ENCODE measurements around the gene OR6K3. TPM values are rescaled to one million over a fixed set of nuclear protein-coding genes. Genes with fewer than 3 reads are reported as not detected.

OR6K3 gene
- total and polyA plus RNA-seq, 8 donors, result not detected

DNA sequence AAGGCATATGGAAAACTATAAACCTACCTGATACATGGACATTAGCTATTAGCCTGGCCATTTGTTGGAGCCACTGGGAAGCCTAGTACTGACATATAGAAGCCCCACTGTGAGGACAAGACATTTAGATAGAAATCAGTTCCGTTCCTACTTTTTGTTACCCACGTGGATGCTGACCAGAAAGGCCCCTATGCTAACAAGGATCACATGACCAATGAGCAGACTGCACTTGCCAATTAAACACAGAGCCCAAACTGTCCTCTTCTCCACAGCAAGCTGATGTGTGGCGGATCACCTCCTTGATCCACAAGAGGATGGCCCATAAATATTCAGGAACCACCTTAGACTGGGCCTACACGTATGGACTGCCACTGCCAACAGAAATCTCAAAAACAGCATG, 11.2 kb upstream of the OR6K3 start:
- no peaks in the 10 kb centered on the region for H3K9me3 ChIP-seq
- no peak for FAIRE-seq
- H3K36me3 ChIP-seq, result no peaks in the 10 kb centered on the region
- H3K4me1 ChIP-seq, result no peaks in the 10 kb centered on the region
- intact Hi-C loops (cut with DNase I), result no loop called here
- no peak overlapping the region for H3K27ac ChIP-seq
- 52 to 56% methylated on average over 4 of the region's 4 CpGs for WGBS, 2 donors
- TF ChIP-seq, protein P1, sequence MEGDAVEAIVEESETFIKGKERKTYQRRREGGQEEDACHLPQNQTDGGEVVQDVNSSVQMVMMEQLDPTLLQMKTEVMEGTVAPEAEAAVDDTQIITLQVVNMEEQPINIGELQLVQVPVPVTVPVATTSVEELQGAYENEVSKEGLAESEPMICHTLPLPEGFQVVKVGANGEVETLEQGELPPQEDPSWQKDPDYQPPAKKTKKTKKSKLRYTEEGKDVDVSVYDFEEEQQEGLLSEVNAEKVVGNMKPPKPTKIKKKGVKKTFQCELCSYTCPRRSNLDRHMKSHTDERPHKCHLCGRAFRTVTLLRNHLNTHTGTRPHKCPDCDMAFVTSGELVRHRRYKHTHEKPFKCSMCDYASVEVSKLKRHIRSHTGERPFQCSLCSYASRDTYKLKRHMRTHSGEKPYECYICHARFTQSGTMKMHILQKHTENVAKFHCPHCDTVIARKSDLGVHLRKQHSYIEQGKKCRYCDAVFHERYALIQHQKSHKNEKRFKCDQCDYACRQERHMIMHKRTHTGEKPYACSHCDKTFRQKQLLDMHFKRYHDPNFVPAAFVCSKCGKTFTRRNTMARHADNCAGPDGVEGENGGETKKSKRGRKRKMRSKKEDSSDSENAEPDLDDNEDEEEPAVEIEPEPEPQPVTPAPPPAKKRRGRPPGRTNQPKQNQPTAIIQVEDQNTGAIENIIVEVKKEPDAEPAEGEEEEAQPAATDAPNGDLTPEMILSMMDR (IDR thresholded peaks at IDR 0.05), result no peak
- ATAC-seq, result no peak
- no peak for DNase-seq
- H3K4me3 ChIP-seq, result no peak overlapping the region
- H3K27me3 ChIP-seq, result peaks cover 0 to 6% (median 0%) of the 10 kb centered on the region in 4 donors

DNA sequence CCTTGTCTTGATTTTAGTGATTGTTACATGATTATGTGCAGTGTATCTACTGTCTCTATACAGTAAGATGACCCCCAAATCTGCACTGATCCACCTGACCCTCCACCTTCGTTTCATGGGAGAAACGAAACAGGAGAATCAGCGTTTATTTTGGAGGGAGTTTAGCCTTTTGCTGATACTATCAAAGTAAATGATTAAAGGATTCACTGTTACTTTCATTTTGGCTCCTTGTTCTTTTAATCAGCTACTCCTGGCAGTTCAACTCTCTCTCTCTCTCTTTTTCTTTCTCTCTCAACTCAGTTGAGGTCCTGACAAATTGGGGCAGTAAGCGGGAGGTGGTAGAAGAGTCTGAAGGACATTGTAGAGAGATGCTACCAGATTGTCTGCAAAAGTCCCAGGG, 9.9 kb upstream of the OR6K3 start:
- H3K4me1 ChIP-seq, result no peaks in the 10 kb centered on the region
- no peak for FAIRE-seq

DNA sequence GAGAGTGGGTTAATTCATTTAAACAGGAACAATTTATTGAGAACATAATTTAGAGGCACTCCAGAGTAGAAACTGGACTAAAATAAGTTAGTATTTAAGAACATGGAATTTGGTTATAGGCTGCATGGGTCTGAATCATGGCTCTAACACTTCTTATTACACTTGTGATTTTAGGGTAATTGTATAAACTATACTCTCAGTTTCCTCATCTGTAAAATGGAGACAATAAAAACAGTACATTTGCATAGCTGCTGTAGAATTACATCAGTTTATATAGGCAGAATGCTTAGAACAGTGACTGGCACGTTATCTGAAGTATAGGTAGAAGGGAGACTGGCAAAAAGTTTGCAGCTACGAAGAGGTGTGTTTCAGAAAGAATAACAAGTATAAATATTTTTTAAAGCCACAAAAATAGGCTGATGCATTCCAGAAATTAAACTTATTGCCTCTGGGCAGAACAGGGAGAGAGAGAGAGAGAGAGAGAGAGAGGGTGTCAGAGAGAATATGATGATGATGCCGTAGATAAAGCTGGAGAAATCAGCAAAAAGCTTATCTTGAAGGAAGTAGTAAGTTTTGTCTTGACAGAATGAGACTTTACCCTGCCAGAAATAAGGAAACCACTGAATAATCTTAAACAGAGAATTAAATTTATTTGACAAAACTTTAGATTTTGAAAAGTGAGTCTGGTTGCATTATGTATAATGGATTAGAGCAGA, 8.1 kb upstream of the OR6K3 start:
- Histone ChIP-seq H3K9me3 (no peaks in the 10 kb centered on the region), H3K4me3 (no peak overlapping the region), H3K27me3 (peaks cover 0 to 6% (median 0%) of the 10 kb centered on the region in 4 donors), H3K36me3 (no peaks in the 10 kb centered on the region), H3K27ac (no peak overlapping the region), H3K4me1 (no peaks in the 10 kb centered on the region)
- intact Hi-C loops (cut with DNase I), result no loop called here
- no peak for ATAC-seq
- TF ChIP-seq, protein P1 (IDR thresholded peaks at IDR 0.05), result no peak
- WGBS, 2 donors, result 45 to 62% methylated on average over 3 of the region's 3 CpGs
- FAIRE-seq, result no peak
- DNase-seq, result no peak

More for the DNA sequence above, 9.9 kb upstream of the OR6K3 start:
- DNase-seq (no peak), ATAC-seq (no peak)
- Histone ChIP-seq H3K9me3 (no peaks in the 10 kb centered on the region), H3K36me3 (no peaks in the 10 kb centered on the region), H3K27ac (no peak overlapping the region), H3K4me3 (no peak overlapping the region), H3K27me3 (peaks cover 0 to 6% (median 0%) of the 10 kb centered on the region in 4 donors)
- intact Hi-C loops (cut with DNase I), result no loop called here
- 24 to 28% methylated on average over 4 of the region's 4 CpGs for WGBS, 2 donors
- TF ChIP-seq, protein P1 (IDR thresholded peaks at IDR 0.05), result no peak

DNA sequence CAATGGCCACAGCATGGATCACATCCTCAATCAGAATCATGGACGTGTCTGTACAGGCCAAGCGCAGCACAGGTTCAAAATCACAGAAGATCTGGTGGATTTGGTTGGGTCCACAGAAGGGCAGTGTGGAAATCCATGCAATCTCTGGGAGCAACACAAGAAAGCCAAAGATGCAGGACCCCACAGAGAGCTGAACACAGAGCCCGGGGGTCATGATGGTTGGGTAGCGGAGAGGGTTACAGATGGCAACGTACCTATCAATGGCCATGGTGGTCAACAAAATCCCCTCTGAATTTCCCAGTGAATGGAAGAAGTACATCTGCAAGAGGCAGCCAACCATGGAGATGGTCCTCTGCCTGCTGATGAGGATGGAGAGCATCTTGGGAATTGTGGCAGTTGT, 3.9 kb upstream of the OR6K3 start:
- Histone ChIP-seq H3K27ac (no peak overlapping the region), H3K27me3 (peaks cover 0 to 9% (median 3%) of the 10 kb centered on the region in 4 donors), H3K4me3 (no peak overlapping the region), H3K9me3 (no peaks in the 10 kb centered on the region), H3K4me1 (no peaks in the 10 kb centered on the region), H3K36me3 (no peaks in the 10 kb centered on the region)
- WGBS, 2 donors, result 73 to 84% methylated on average over 5 of the region's 5 CpGs
- no peak for ATAC-seq
- DNase-seq, result no peak
- FAIRE-seq, result no peak
- TF ChIP-seq, protein P1 (IDR thresholded peaks at IDR 0.05), result no peak
- intact Hi-C loops (cut with DNase I), result no loop called here

DNA sequence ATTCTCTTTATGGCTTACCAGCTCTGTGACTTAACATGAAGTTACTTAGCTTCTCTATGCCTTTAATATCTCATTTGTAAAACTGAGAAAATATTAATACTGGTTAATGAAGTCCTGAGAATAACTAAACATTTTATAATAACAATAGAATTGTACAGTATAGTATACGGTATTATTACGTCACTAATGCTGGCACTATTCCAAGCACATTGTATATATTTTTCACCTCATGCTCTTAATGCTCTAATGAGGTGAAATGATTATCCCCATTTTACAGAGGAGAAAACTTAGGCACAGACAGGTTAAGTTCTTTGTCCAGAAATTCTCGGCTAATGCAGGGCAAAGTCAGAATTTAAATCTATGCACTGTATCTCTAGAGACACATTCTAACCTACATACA, 856 bp downstream of the OR6K3 start:
- DNase-seq (no peak), ATAC-seq (no peak), FAIRE-seq (no peak)
- Histone ChIP-seq H3K9me3 (no peaks in the 10 kb centered on the region), H3K36me3 (no peaks in the 10 kb centered on the region), H3K27ac (no peak overlapping the region), H3K4me3 (no peak overlapping the region), H3K27me3 (peaks cover 0 to 9% (median 2%) of the 10 kb centered on the region in 4 donors), H3K4me1 (no peaks in the 10 kb centered on the region)
- TF ChIP-seq, protein P1 (IDR thresholded peaks at IDR 0.05), result no peak
- intact Hi-C loops (cut with DNase I), result no loop called here
- 38 to 52% methylated on average over 3 of the region's 3 CpGs for WGBS, 2 donors
